ENCODE results near the gene DLG5.

Gene DLG5

GRCh38 chr10:77889277-77889903 lies 37.2 kb downstream of the DLG5 start:
- no peak for DNase-seq

DNA sequence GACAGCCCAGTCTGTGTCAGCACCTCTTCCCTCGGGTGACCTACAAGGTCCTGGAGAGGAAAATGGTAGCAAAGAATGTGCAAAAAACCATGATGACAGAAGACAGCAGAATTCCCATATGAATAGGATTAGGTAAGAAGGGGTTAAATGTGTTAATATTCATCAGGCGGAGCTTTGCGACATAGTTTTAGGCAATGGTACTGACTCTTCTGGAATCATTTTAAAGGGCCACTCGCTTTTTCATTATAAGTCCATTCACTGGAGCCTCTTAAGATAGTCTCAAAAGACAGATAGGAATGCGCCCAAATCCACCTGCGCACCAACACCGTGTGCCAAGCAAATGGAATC lies 38.2 kb downstream of the DLG5 start:
- DNase-seq: no peak

- DNase-seq: no peak
These were observed 38.8 kb downstream of the DLG5 start for GRCh38 chr10:77887631-77888355.

DNA sequence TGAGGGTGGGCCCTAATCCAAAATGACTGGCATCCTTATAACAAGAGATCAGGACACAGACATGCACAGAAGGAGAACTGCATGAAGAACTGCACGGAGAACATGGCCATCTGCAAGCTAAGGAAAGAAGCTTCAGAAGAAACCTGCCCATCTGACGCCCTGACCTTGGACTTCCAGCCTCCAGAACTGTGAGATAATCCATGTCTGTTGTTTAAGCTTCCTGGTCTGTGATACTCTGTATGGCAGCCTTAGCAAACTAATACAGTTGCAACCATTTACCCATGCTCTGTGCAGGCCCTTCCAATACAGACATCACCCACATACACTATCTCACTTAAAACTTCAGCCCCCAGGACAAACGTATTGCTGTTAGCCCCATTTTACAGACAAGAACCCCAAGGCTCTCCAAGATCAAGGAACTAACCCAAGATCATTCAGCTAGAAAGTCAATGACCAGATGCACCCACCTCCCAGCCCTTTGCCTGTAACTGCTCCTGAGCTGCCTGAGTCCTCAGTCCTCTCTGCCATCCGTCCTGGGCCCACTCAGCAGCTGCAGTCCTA lies 39.7 kb downstream of the DLG5 start:
- DNase-seq: no peak

GRCh38 chr10:77884181-77884580 lies 42.4 kb downstream of the DLG5 start:
- no peak for DNase-seq

- DNase-seq: no peak
These were observed 44.9 kb downstream of the DLG5 start for GRCh38 chr10:77881636-77882035.

DNA sequence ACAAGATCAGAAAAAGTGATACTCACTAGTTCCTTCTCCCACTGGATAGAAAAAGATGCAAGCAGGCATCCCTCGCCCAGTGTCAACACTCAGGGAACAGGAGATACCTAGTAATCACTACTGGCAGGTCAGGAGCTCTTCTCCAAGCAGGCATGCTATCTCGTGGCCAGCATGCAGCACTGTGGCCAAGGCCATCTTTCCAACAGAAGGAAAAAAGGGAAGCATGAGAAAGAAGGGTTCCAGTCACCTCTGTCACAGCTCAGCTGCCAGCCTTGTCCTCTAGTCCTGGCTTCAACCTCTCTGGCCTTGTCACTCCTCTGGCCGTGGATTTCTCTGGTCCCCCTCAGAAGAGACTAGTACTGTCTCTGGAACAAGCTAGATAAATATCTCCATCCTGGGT lies 45.3 kb downstream of the DLG5 start:
- no peak for DNase-seq

- DNase-seq: no peak
These were observed 46.8 kb downstream of the DLG5 start for GRCh38 chr10:77879710-77880109.

- DNase-seq: no peak
These were observed 47.5 kb downstream of the DLG5 start for GRCh38 chr10:77879065-77879464.

- no peak for DNase-seq
These were observed 48.9 kb downstream of the DLG5 start for GRCh38 chr10:77877441-77878344.

- DNase-seq: no peak
These were observed 50.8 kb downstream of the DLG5 start for GRCh38 chr10:77875730-77876129.

DNA sequence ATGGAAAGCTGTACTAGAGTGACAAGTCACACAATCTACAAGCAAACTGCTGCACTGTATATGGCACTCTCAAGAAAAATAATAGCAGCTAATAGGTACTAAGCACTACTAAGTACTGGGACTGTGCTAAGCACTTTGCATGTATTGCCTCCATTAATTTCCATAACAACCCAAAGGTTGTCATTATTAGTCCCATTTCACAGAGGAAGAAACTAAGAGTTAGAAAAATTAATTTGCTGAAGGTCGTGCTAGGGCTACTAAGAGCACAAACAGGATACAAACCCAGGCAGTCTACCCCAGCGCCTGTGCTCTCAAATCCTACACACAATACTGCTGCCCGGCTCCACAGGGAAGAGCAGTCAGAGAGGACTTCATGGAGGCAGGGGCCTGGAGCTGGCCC lies 51.7 kb downstream of the DLG5 start:
- DNase-seq: no peak

DNA sequence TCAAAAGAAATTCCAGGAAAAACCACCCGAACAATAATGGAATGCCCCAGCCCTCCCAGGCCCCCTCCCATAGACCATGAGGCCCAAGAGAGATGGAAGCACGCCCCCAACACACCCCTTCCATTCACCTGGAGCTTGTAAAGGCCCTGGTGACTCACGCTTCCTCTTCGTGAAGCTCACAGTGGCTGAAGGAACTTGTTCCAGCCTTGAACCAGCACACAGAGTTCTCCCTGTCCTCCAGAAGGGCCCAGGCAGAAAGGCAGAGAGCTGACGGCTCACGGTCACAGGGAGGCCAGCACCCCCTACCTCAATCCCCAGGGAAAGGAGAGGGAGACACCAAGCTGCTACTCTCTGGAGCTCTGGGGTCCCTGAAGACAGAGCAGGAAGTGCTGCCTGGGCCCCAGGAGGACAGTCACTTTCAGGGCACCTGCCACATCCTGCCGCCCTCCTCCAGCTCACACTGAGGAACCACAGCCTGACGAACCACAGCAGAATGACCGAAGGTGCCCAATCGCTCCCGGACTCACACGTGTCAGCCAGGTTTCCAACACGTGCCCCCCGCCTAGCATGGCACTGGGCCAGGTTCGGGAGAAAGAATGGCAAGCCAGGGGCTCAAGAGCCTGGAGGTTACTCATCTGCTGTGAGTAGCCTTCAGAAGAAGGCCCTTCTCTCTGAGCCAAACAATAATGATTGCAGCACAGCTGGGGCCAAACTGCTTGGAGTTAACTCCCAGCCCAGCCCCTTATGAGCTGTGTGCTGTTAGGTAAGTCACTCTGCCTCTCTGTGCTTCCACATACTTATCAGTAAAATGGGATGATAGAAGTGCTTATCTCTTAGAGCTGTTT lies 52.8 kb downstream of the DLG5 start:
- no peak for DNase-seq

DNA sequence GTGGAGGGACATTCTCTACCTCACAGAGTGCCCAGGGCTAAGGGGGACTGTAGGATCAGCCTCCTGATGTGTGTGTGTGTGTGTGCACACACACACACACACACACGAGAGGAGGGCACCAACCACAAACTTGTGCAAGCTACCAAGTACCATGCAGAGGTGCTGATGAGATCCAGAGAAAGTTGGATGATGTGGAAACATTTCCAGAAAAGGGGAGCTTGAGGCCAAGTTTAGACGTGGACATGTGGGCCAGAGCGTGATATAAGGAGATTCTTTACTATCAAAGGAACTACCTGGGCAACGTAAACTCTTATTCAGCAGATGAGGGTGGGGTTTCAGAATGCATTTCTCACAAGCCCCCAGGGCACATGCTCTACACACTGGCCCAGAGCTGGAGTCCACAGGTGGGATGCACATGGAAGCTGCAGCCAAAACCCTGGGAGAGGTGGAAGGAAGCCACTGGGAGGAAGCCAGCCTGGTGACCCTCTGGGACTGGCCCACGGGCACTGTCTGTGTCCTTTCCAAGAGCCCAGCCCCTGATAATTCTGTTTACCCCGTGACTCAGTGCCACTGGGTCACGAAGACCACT lies 53.5 kb downstream of the DLG5 start:
- no peak for DNase-seq

GRCh38 chr10:77872151-77872946 lies 54.2 kb downstream of the DLG5 start:
- no peak for DNase-seq

DNA sequence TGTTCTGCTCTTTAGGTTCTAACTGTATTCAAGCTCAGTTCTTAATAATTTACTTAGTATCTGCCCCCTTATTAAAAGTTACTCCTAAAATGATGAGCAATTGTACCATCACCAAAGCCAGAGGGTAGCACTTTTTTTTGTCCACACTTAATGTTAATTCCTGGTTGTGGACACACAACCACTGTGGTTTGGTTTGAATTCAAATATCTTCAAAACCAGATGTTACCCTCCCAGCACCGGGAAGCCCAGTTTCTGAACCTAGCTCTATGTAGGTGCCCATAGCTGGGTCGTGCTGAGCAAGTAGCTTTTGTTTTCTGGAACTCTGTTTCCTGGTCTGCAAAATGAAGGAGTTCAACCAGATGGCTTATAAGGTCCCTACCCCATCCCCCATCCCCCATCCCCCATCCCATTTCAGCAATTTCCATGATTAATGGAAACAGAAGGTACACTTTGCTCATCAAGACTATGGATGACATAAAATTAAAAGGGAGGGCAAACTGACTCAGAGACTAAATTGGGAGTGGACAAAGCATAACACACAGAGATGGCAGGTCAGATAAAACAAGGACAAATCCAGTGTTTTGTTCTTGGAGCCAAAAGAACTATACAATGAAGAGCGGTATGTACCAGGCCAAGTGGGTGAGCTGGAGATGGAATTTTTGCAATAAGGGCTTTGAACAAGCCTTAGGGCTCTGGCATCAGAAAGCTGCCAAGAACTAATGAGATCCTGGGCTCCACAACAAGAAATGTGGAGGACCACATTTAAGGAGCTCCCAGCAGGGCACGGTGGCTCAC lies 56.7 kb downstream of the DLG5 start:
- no peak for DNase-seq

GRCh38 chr10:77868523-77868922 lies 58.0 kb downstream of the DLG5 start:
- DNase-seq: no peak

DNA sequence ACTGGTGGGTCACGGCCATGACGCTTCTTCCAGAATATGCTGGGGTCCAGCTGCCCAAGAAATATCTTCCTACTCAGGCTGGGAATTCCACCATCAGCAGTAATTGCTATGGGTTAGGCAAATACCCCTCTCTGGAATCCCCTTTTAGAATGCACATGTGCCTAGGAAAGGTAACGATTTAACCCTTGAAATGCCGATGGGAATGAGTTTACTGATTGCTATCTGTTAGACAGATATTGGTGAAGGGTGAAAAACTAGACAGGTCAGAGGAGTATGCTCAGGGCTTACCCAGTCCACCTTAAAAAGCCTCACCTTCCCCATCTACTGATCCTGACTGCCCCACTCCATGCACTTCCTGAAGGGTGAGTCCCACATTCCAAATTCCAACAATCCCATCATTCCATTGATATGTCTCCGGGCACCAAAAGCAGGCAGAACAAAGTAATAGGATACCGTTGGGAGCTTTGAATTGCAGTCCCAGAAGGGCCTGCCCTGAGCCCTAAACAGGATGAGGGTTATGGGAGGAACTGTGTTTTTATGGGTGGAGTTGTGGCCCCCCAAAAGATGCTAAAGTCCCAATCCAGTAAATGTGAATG lies 59.3 kb downstream of the DLG5 start:
- no peak for DNase-seq

DNA sequence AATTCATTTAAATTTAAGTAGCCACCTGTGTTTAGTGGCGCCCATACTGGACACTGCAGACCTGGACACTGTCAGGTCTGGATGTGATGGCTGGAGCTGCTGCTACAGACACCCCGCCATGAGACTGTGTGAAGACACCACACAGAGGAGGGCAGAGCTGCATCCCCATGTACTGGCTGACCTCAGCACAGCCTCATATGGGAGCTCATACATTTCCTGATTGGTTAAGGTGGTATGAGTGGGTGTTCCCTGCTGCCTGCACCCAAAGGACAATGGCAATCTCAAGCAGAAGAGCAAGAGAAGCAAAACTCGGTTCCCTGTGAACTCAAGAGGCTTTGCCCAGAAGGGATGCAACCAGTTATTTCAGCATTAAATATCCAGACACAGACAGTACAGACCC lies 60.0 kb downstream of the DLG5 start:
- DNase-seq: no peak

All from bone marrow (tissue), 2 donors.